Liver (tissue), 3 donors: ENCODE measurements around the gene RAB3C.

ENCODE experiments used
- ATF3 ChIP-seq: IDR thresholded peaks from 2 replicates; pipeline ENCODE4 v1.6.1; 2016; ENCODE audit warnings: antibody characterized with exemption
- CTCF ChIP-seq: fragments of 150-350 bp; IDR thresholded peaks from 2 replicates; pipeline ENCODE4 v1.5.1; 2017; ENCODE audit warnings: improper control_type of control experiment, low read depth, low read length; ENCODE audit not compliant: missing input control
- EGR1 ChIP-seq, 2 donors: IDR thresholded peaks; 2 replicates each; pipeline ENCODE4 v1.6.1; 2016 to 2018; ENCODE audit warnings: antibody characterized with exemption in 2 of 2, low read depth in 2 of 2
- FOXA1 ChIP-seq: IDR thresholded peaks from 2 replicates; pipeline ENCODE4 v1.6.1; 2016; ENCODE audit warnings: antibody characterized with exemption
- GABPA ChIP-seq, 2 donors: IDR thresholded peaks in 1 of 2; conservative IDR thresholded peaks in 1 of 2; 2 replicates each; pipeline ENCODE4 v1.6.1; 2016; ENCODE audit warnings: antibody characterized with exemption in 2 of 2, mild to moderate bottlenecking in 1 of 2, moderate library complexity in 1 of 2
- HNF4A ChIP-seq, 2 donors: conservative IDR thresholded peaks; 2 replicates each; pipeline ENCODE4 v1.6.1; 2016; ENCODE audit warnings: antibody characterized with exemption in 2 of 2, mild to moderate bottlenecking in 2 of 2
- JUND ChIP-seq, 2 donors: IDR thresholded peaks; 2 replicates each; pipeline ENCODE4 v1.6.1; 2016; ENCODE audit warnings: antibody characterized with exemption in 2 of 2
- RAD21 ChIP-seq, 2 donors: IDR thresholded peaks; 2 replicates each; pipeline ENCODE4 v1.6.1; 2016; ENCODE audit warnings: antibody characterized with exemption in 2 of 2, mild to moderate bottlenecking in 2 of 2
- REST ChIP-seq: IDR thresholded peaks from 2 replicates; pipeline ENCODE4 v1.6.1; 2016; ENCODE audit warnings: antibody characterized with exemption, mild to moderate bottlenecking
- SP1 ChIP-seq: IDR thresholded peaks from 2 replicates; pipeline ENCODE4 v1.6.1; 2018; ENCODE audit warnings: antibody characterized with exemption, mild to moderate bottlenecking
- TAF1 ChIP-seq: conservative IDR thresholded peaks from 2 replicates; pipeline ENCODE4 v1.6.1; 2016; ENCODE audit warnings: antibody characterized with exemption, mild to moderate bottlenecking
- YY1 ChIP-seq: IDR thresholded peaks from 2 replicates; pipeline ENCODE4 v1.6.1; 2016; ENCODE audit warnings: antibody characterized with exemption, mild to moderate bottlenecking
- ZBTB33 ChIP-seq: IDR thresholded peaks from 2 replicates; pipeline ENCODE4 v1.6.1; 2016; ENCODE audit warnings: antibody characterized with exemption
- donor health status: healthy.
- donor health status: healthy.

- no peak for TF ChIP-seq CTCF
- TF ChIP-seq REST, result no peak
- no peak for TF ChIP-seq GABPA (IDR thresholded peaks at IDR 0.05 in 1 of 2, conservative IDR thresholded peaks at IDR 0.05 in 1 of 2)
- TF ChIP-seq TAF1, result no peak
- TF ChIP-seq YY1, result no peak
- TF ChIP-seq FOXA1, result no peak
- no peak for TF ChIP-seq RAD21 (IDR thresholded peaks at IDR 0.05)
- no peak for TF ChIP-seq JUND (IDR thresholded peaks at IDR 0.05)
- TF ChIP-seq ZBTB33, result no peak
- no peak for TF ChIP-seq HNF4A (conservative IDR thresholded peaks at IDR 0.05)
- TF ChIP-seq ATF3, result no peak
- no peak for TF ChIP-seq SP1
- no peak for TF ChIP-seq EGR1 (IDR thresholded peaks at IDR 0.05; ENCODE audit: low read depth in 2 of 2)
Measured at GRCh38 chr5:58797021-58797420, 214.1 kb downstream of the RAB3C start.
